ENCODE data around the gene ZFP36L1.
"Not testable (repeated sequence)": the region's sequence is repeated elsewhere in the genome, so short reads cannot be mapped to it uniquely, and the experiment has no call there.

ZFP36L1 gene

GRCh38 chr14:68783408-68784225 lies 9.2 kb downstream of the ZFP36L1 start:
- no peak for DNase-seq

DNA sequence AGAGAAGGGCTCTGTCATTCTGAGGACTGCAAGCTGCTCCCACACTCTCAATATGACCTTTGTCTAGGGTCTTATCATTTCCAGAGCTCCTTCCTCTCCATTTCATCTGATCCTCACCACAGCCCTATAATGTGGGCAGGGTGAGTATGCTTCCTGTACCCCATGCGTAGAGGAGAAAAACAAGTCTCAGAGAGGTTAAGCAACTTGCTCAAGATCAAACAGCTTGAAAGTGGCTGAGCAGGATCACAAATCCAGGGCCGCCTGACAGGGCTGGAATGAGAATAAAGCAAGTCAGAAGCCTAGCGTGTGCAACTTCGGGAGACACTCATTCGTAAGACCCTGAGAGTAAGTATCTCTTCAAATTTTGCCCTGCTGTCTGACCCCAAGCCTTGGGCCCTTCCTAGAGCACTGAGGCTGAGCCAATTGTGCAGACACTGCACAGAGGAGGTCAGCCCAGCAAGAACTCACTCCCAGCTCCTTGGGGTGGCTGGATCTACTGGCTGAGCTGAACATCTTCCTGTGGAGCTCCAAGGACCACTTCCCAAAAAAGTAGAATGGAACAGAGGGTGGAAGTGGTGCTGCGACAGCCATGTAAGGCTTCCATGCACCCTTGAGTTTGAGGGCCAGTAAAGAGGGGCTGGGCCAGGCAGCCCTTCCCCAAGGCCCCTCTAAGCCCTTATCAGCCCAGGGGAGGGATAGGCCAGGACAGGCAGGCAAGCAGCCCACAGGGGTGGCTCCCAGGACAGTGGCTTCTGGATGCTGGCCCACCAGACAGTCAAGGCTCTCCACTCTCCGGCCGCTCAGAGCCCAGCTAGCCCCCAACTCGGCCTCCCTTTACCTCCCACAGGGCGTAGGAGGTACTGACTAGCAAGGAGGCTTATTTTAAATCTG lies 10.5 kb downstream of the ZFP36L1 start:
- DNase-seq, result no peak

- DNase-seq, result no peak
These were observed 11.5 kb downstream of the ZFP36L1 start for GRCh38 chr14:68781161-68782021.

- DNase-seq, result no peak
These were observed 12.3 kb downstream of the ZFP36L1 start for GRCh38 chr14:68780358-68781160.

- peak; percentile 58 for DNase-seq
These were observed 13.0 kb downstream of the ZFP36L1 start for GRCh38 chr14:68779761-68780323.

DNA sequence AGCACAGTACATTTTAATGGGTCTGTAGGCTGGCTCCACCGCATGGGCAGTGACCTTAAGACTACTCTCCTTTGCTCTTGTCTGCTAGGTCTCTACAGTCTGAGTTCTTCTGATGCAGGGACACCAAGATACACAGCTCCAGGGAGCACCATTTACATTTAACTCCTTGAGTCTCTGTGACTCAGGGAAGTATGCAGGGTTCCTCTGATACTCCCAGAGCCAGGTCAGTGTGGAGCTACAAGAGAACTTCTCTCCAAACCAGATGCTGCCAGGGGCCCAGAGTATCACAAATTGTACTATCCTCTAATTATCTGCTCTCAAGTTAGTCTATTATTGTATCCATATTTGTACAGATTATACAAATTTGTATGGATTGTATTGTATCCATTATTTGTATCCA lies 15.2 kb downstream of the ZFP36L1 start:
- DNase-seq, result no peak

DNA sequence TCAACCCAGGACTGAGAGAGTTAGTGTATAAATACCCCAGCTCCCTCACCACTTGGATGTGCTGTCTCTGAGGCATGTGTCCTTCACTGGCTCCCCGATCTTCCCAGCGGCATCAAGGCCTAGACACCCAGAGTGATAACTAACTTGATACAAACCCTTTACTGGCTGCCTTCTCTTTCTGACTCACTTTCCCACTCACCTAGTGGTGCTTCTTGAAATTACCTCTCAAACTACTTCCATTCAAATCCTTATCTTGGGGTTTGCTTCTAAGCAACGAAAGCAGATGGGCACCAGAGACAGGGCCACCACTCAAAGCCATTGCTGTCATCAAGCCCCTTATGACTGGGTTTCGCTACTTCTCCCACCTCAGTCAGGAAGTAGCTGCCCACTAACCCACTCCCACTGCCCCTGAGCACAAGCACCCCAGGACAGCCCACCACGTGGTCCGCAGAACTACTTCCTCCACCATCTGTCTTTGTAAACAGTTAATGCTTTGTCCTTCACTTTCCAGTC lies 17.2 kb downstream of the ZFP36L1 start:
- DNase-seq, result no peak

DNA sequence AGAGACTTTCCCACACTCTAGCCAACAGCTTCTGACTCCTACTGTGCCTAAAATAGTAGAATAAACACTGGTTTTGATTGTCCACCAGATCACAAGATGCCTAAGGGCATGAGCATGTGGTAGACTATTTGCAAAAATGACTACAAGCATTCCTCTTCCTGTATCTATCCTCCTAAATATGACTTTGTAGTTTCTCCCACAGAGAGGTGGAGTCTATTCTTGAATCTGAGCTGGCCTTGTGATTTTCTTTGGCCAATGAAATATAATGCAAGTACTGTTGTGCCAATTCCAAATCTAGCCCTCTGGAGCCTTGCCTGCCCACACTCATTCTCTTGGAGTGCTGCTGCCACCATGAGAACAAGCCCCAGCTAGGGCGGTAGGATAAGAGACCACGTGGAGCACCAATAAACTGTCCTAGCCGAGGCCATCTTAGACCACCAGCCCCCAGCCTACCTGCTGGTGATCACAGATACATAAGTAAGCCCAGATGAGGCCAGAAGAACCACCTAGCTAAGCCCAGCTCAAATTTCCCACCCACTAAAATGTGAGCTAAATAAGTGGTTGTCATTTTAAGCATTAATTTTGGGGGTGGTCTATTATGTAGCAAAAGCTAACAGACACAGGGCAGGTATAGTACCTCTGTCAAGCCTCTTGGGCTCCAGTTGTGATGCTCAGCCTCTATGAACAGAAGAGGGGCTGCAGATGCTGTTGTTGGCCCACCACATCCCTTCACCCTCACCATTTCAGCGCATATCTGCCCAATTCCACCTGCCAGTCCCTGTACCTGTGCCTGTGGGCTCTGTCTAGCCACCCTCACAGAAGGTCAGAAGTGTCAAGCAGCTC lies 17.9 kb downstream of the ZFP36L1 start:
- DNase-seq, result peak; percentile 26

DNA sequence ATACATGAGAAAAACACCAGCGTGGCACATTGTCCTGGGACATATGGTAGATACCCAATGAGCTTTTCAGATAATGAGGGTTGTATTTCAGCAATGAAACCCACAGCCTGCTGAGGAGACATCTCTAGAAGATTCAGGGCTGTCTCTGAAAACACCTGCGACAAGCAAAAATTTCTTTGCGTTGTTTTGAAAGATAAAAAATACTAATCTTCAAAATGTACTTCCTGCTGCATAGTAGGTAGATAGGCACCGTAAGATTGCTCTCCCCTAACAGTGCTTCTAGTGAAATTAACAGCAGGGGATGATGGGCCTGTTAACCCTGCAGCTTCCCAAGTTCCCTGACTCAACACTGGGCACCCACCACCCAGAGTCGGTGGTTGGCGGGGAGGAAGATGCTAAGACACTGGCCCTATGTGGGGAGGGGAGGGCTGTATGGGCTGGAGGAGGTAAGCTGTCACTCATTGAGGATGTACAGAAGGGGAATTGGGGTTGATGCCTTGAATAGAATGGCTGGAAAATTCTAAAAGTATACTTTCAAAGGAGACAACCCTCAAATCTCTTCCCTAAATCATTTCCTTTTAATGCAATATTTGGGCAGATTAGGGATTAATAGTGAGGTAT lies 20.0 kb downstream of the ZFP36L1 start:
- DNase-seq, result no peak

GRCh38 chr14:68771631-68772030 lies 21.2 kb downstream of the ZFP36L1 start:
- DNase-seq, result no peak

DNA sequence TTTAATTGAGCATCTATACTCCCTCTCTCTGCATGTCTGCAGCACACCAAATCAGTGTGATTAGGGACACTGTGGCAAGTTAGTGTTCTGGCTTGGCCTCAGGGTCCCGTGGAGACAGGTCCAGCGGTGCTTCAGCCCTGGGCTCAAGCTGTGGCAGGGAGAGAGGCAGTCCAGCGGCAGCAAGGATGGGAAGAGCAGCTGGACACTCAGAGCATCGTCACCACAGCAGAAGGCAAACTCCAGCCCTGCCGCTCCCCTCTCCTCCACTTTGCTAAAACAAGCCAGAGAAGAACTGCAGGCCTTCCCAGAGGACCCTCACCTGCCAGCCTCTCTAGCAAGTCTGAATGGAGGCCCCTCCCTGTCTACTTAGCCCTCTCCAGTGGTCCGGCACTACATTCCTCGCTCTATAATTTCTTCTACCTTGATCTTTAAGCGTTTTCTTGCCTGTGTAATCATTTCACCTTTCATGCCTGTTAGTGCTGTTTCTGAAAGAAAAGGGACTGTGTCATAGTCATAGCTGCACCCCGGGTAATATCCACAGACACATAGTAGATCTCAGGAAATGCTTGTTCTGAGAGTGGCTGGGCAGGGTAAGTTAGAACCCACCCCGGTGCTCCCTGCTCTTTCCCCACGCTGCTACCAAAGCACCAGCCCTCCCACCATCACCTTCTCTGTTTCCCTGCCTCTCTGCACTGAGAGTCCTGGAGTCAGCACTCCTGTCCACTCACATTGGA lies 22.1 kb downstream of the ZFP36L1 start:
- DNase-seq, result no peak

DNA sequence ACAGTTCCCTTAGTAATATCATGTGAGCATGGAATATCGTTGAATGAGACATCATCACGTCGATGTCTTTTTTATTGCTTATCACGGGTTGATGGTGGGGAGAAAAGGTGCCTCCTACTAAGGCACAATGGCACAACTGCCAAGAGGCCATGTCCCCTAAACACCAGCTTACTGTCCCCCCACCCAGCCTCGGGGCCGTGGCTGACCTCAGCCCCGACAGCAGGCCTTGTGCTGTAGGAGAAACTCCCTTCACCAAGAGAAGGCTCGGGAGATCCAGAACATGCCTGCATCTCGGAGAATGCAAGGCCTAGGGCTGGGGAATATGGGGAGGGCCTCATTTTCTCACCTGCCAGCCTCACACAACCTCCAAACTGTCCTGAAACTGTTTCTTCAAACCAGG lies 22.8 kb downstream of the ZFP36L1 start:
- no peak for DNase-seq

GRCh38 chr14:68768316-68768715 lies 24.6 kb downstream of the ZFP36L1 start:
- DNase-seq, result no peak

GRCh38 chr14:68767248-68767645 lies 25.6 kb downstream of the ZFP36L1 start:
- no peak for DNase-seq

GRCh38 chr14:68766299-68767247 lies 26.3 kb downstream of the ZFP36L1 start:
- DNase-seq, result no peak

DNA sequence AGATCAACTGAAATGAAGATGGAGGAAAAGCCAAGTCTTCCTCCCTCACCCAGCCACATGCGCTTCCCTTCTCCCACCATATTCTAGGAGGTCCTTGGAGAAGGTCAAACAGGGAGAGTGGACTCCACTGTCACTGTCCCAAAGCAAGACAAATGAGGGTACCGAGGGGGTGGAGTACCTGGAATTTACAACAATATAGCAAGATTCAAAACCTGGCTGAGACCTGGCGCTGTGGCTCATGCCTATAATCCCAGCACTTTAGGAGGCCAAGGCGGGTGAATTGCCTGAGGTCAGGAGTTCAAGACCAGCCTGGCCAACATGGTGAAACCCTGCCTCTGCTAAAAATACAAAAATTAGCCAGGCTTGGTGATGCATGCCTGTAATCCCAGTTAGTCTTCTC lies 29.0 kb downstream of the ZFP36L1 start:
- DNase-seq, result not testable (repeated sequence)

GRCh38 chr14:68762953-68763764 lies 29.7 kb downstream of the ZFP36L1 start:
- no peak for DNase-seq

Measured in T1000 (cell line).